ENCODE measurements around the gene RFX1.
"Not testable (repeated sequence)": the region's sequence is repeated elsewhere in the genome, so short reads cannot be mapped to it uniquely, and the experiment has no call there.

GRCh38 chr19:13922118-13922517 lies 84.0 kb downstream of the RFX1 start:
- TF ChIP-seq, protein P1, sequence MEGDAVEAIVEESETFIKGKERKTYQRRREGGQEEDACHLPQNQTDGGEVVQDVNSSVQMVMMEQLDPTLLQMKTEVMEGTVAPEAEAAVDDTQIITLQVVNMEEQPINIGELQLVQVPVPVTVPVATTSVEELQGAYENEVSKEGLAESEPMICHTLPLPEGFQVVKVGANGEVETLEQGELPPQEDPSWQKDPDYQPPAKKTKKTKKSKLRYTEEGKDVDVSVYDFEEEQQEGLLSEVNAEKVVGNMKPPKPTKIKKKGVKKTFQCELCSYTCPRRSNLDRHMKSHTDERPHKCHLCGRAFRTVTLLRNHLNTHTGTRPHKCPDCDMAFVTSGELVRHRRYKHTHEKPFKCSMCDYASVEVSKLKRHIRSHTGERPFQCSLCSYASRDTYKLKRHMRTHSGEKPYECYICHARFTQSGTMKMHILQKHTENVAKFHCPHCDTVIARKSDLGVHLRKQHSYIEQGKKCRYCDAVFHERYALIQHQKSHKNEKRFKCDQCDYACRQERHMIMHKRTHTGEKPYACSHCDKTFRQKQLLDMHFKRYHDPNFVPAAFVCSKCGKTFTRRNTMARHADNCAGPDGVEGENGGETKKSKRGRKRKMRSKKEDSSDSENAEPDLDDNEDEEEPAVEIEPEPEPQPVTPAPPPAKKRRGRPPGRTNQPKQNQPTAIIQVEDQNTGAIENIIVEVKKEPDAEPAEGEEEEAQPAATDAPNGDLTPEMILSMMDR (IDR thresholded peaks at IDR 0.05 in 4 of 5, conservative IDR thresholded peaks at IDR 0.05 in 1 of 5), result not testable (repeated sequence)
- not testable (repeated sequence) for TF ChIP-seq POLR2A (IDR thresholded peaks at IDR 0.05)

Data from gastrocnemius medialis (tissue), 4 donors.